ENCODE measurements around the gene SUFU. TPM values are rescaled to one million over a fixed set of nuclear protein-coding genes. Genes with fewer than 3 reads are reported as not detected.

The SUFU gene
- total and polyA plus RNA-seq, 2 of the 13 experiments (the other 11 are each of a cell fraction or from before 2014, with no cell fraction given): 2.9 to 5.5 TPM

DNA sequence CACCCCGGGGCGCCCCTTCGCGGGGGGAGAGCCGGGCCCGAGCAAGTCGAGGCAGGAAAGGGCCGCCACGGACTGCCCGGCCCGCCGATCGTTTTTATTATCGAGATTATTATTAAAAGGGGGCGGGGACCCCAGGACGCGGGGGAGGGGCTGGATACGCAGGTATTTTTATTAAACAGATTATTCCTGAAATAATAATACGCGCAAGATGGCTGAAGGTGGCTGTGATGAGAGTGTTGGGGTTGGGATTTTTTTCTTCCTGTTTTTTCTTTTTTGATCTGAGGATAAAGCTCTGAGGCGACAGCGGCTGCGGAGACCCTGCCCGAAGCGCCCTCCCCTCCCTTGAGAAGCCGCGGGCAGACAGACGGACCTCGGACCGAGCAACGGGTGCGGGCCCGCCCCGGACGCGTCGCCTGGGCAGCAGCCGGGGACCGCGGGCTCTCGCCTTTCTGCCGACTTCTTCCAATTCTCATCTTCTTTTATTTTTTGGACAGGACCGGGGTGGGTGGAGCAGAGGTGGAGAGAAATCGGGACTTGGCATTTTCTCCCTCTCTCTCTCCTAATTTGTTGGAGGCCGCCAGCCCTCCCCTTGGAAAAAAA lies 139.1 kb downstream of the SUFU start (continued):
- no peak for TF ChIP-seq HNF1A (IDR thresholded peaks at IDR 0.05; ENCODE audit: low read depth)
- TF ChIP-seq HNF1A (CRISPR knock-in tag; IDR thresholded peaks at IDR 0.05; ENCODE audit: borderline replicate concordance): no peak
- TF ChIP-seq HNF4A (CRISPR knock-in tag; IDR thresholded peaks at IDR 0.05): peak; percentile 70
- no peak for TF ChIP-seq FOXA3 (CRISPR knock-in tag; IDR thresholded peaks at IDR 0.05)
- TF ChIP-seq, protein P1, sequence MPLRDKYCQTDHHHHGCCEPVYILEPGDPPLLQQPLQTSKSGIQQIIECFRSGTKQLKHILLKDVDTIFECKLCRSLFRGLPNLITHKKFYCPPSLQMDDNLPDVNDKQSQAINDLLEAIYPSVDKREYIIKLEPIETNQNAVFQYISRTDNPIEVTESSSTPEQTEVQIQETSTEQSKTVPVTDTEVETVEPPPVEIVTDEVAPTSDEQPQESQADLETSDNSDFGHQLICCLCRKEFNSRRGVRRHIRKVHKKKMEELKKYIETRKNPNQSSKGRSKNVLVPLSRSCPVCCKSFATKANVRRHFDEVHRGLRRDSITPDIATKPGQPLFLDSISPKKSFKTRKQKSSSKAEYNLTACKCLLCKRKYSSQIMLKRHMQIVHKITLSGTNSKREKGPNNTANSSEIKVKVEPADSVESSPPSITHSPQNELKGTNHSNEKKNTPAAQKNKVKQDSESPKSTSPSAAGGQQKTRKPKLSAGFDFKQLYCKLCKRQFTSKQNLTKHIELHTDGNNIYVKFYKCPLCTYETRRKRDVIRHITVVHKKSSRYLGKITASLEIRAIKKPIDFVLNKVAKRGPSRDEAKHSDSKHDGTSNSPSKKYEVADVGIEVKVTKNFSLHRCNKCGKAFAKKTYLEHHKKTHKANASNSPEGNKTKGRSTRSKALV (CRISPR knock-in tag; IDR thresholded peaks at IDR 0.05): 0 out of 2 replicates have a peak, but pooled peaks have one; percentile 51
- no peak; the same call in none of the 2 replicates for TF ChIP-seq SAP130 (CRISPR knock-in tag; IDR thresholded peaks at IDR 0.05; ENCODE audit: low read depth)
- no peak; the same call in 1 of the 2 replicates for TF ChIP-seq AKAP8 (CRISPR knock-in tag; IDR thresholded peaks at IDR 0.05)
- TF ChIP-seq ZNF841 (CRISPR knock-in tag; IDR thresholded peaks at IDR 0.05; ENCODE audit: borderline replicate concordance): no peak
- no peak for TF ChIP-seq CHD2 (IDR thresholded peaks at IDR 0.05; ENCODE audit: low read depth, low read length)
- peak; percentile 56 for TF ChIP-seq RBM22 (optimal IDR thresholded peaks at IDR 0.05; ENCODE audit: low read length)
- no peak for TF ChIP-seq MTA3 (CRISPR knock-in tag; IDR thresholded peaks at IDR 0.05)
- TF ChIP-seq PREB (CRISPR knock-in tag; IDR thresholded peaks at IDR 0.05): no peak
- no peak for TF ChIP-seq FOXJ3 (CRISPR knock-in tag; IDR thresholded peaks at IDR 0.05; ENCODE audit: borderline replicate concordance)
- no peak for TF ChIP-seq FOXC1 (CRISPR knock-in tag; IDR thresholded peaks at IDR 0.05; ENCODE audit: borderline replicate concordance)
- no peak for TF ChIP-seq NR2C2 (CRISPR knock-in tag; IDR thresholded peaks at IDR 0.05; ENCODE audit: borderline replicate concordance)
- no peak for TF ChIP-seq SKIL (CRISPR knock-in tag; IDR thresholded peaks at IDR 0.05; ENCODE audit: borderline replicate concordance)
- TF ChIP-seq, protein P2, sequence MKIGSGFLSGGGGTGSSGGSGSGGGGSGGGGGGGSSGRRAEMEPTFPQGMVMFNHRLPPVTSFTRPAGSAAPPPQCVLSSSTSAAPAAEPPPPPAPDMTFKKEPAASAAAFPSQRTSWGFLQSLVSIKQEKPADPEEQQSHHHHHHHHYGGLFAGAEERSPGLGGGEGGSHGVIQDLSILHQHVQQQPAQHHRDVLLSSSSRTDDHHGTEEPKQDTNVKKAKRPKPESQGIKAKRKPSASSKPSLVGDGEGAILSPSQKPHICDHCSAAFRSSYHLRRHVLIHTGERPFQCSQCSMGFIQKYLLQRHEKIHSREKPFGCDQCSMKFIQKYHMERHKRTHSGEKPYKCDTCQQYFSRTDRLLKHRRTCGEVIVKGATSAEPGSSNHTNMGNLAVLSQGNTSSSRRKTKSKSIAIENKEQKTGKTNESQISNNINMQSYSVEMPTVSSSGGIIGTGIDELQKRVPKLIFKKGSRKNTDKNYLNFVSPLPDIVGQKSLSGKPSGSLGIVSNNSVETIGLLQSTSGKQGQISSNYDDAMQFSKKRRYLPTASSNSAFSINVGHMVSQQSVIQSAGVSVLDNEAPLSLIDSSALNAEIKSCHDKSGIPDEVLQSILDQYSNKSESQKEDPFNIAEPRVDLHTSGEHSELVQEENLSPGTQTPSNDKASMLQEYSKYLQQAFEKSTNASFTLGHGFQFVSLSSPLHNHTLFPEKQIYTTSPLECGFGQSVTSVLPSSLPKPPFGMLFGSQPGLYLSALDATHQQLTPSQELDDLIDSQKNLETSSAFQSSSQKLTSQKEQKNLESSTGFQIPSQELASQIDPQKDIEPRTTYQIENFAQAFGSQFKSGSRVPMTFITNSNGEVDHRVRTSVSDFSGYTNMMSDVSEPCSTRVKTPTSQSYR (CRISPR knock-in tag; IDR thresholded peaks at IDR 0.05; ENCODE audit: borderline replicate concordance): no peak
- no peak for TF ChIP-seq TARDBP (CRISPR knock-in tag; IDR thresholded peaks at IDR 0.05)

Data from HepG2 (cell line).